ENCODE results near the gene IMP4.

IMP4 gene

DNA sequence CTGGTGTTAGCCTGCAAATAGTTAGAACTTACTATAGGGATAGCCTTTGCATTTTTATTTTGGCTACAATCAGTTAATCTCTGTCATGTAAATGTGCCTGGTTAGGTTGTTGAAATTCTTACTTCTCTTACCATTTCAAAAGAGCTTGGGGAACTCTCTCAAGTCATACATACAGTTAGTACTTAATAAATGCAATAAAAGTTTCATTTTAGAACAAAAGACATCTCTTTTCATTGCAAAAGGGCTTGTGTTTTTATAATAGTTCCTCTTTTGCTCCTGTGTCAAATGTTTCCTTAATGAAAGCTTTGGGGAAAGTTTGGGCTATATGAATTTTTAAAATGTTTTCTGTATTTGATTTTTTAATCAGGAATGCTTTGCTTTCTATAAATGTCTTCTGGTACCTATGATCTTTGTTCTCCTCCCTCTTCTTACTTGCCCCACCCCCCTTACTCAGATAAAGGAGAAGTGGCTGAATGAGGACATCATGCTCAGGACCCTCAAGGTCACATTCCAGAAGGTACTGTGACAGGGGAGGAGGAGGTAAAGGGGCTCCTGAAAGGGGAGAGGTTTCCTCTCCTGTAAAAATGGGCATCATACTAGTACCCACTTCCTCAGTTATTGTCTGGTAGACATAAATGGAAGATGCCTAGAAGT lies 26.7 kb downstream of the IMP4 start:
- H3K9ac ChIP-seq (ENCODE audit: low read length) = no peak overlapping the region
- no peak overlapping the region for H3K4me3 ChIP-seq (ENCODE audit: low read length)
- peaks cover 8% of the 10 kb centered on the region for H3K4me1 ChIP-seq (ENCODE audit: control insufficient read depth, insufficient read depth, low read length)
- no peaks in the 10 kb centered on the region for H3K36me3 ChIP-seq (ENCODE audit: control insufficient read depth, insufficient read depth, low read length)
- no peaks in the 10 kb centered on the region for H3K27me3 ChIP-seq (ENCODE audit: control insufficient read depth, insufficient read depth, low read length)
- no peak overlapping the region for H3K27ac ChIP-seq (ENCODE audit: low read depth, low read length)

DNA sequence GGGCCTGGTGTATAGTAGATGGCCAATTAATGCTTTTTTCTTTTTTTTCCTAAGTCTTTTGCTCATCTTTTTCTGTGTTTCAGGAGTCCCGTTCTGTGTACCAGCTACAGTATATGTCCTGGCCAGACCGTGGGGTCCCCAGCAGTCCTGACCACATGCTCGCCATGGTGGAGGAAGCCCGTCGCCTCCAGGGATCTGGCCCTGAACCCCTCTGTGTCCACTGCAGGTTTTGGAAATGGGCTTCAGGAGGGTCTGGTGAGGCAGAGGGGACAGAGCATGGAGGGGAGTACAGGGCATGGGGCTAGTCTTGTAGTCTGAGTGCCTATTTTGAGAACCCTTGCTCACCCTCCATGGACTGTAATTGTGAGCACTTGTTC lies 27.3 kb downstream of the IMP4 start:
- H3K4me3 ChIP-seq (ENCODE audit: low read length) = no peak overlapping the region
- H3K36me3 ChIP-seq (ENCODE audit: control insufficient read depth, insufficient read depth, low read length) = no peaks in the 10 kb centered on the region
- no peak overlapping the region for H3K27ac ChIP-seq (ENCODE audit: low read depth, low read length)
- peaks cover 8% of the 10 kb centered on the region for H3K4me1 ChIP-seq (ENCODE audit: control insufficient read depth, insufficient read depth, low read length)
- H3K27me3 ChIP-seq (ENCODE audit: control insufficient read depth, insufficient read depth, low read length) = no peaks in the 10 kb centered on the region
- no peak overlapping the region for H3K9ac ChIP-seq (ENCODE audit: low read length)

DNA sequence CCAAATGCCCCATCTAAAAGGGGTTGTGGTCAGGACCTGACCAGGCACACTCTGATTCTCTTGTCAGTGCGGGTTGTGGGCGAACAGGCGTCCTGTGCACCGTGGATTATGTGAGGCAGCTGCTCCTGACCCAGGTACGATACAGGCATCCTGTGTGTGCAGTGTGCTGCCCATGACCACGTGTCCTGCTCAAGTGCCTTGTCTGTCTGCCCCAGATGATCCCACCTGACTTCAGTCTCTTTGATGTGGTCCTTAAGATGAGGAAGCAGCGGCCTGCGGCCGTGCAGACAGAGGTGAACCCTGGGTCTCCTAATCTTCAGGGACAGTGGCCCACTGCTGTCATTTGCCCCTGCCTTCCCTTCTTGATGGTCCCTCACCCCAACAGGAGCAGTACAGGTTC lies 27.8 kb downstream of the IMP4 start:
- Histone ChIP-seq H3K9ac (ENCODE audit: low read length) (no peak overlapping the region), H3K27ac (ENCODE audit: low read depth, low read length) (no peak overlapping the region), H3K4me3 (ENCODE audit: low read length) (no peak overlapping the region), H3K36me3 (ENCODE audit: control insufficient read depth, insufficient read depth, low read length) (no peaks in the 10 kb centered on the region), H3K27me3 (ENCODE audit: control insufficient read depth, insufficient read depth, low read length) (no peaks in the 10 kb centered on the region), H3K4me1 (ENCODE audit: control insufficient read depth, insufficient read depth, low read length) (peaks cover 8% of the 10 kb centered on the region)

DNA sequence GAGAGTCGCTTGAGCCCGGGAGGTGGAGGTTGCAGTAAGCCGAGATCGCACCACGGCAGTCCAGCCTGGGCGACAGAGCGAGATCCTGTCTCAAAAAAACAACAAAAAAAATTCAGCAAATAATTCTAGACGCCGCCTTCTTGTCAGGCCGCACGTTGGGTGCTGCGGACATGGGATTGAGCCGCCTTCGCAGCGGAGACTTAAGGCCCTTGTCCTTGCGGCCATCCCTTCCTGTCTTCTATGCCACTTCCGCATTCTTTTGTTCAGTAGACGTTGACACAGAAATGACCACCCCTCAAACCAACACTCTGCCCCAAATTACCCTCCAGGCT lies 29.0 kb downstream of the IMP4 start:
- Histone ChIP-seq H3K36me3 (ENCODE audit: control insufficient read depth, insufficient read depth, low read length) (peaks cover 4% of the 10 kb centered on the region), H3K4me1 (ENCODE audit: control insufficient read depth, insufficient read depth, low read length) (peaks cover 8% of the 10 kb centered on the region), H3K9ac (ENCODE audit: low read length) (peak overlapping the region; percentile 54), H3K27ac (ENCODE audit: low read depth, low read length) (peak overlapping the region; percentile 88), H3K27me3 (ENCODE audit: control insufficient read depth, insufficient read depth, low read length) (no peaks in the 10 kb centered on the region), H3K4me3 (ENCODE audit: low read length) (peak overlapping the region; percentile 82)

DNA sequence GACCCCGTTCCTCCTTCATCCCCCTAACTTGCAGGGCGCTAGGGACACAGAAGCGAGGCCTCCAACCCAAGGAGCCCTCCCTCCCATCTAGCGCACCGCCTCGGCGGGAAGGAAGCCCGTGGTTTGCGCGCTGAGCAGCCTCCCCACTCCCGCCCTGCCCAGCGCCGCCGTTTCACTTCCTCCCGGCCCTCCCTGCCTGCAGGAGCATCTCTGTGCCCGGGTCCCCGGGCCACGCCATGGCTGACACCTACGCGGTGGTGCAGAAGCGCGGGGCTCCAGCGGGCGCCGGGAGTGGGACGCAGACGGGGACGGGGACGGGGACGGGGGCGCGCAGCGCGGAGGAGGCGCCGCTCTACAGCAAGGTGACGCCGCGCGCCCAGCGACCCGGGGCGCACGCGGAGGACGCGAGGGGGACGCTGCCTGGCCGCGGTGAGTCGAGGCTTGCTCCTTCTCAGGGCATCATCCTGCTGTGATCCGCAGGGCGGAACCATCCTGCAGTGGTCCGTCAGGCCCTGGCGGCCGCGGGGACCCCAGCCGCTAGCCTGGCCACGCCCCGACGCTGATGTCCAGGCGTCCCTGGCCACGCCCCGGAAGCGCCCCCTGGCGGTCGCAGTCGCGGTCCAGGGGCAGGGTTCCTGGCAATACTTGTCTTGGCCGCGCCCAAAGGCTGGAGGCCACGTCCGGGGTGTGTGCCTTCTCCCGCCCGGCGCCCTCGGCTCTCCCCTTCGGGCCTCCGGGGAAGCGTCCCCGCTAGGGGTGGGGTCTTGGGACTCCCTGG lies 29.5 kb downstream of the IMP4 start:
- Histone ChIP-seq H3K4me3 (ENCODE audit: low read length) (peak overlapping the region; percentile 82), H3K9ac (ENCODE audit: low read length) (peak overlapping the region; percentile 54), H3K36me3 (ENCODE audit: control insufficient read depth, insufficient read depth, low read length) (peaks cover 4% of the 10 kb centered on the region), H3K27me3 (ENCODE audit: control insufficient read depth, insufficient read depth, low read length) (no peaks in the 10 kb centered on the region), H3K4me1 (ENCODE audit: control insufficient read depth, insufficient read depth, low read length) (peaks cover 8% of the 10 kb centered on the region), H3K27ac (ENCODE audit: low read depth, low read length) (peak overlapping the region; percentile 88)

DNA sequence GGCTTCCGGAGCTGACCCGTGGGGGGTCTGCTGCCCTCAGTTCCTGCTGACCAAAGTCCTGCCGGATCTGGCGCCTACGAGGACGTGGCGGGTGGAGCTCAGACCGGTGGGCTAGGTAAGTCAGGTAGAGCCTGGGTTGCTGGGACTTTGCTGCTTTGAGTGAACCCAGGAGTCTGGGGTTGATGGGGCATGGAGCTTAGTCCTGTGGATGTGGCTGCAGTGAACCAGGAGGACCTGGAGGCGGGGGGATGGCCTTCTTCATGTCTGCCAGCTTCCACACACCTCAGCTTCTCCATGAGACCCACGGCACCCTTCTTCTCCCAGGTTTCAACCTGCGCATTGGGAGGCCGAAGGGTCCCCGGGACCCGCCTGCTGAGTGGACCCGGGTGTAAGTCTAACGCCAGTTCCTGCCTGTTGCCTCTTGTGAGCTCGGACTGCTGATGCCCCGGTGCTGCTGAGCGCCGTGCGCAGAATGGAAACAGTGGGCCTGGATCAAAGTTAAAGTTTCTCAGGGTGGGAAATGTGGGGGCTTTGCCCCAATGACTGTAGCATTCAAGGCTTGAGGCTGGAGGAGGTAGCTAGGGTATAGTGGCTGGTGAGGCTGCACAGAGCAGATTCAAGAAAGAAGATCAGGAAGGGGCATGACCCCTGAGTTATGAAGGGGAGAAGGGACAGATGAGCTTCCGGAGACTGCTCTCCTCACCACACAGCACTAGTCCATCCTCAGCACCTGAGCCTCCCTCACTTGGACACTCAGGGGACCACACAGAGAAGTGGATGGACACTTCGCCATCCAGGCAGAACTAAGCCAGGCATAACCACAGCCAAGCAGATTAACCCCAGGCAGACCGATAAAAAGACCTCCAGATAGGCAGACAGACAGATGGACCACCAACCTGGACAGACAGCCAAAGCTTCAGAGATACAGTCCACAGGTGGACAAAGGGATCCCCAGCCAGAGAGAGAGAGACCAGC lies 30.4 kb downstream of the IMP4 start:
- Histone ChIP-seq H3K4me3 (ENCODE audit: low read length) (peak overlapping the region; percentile 82), H3K27me3 (ENCODE audit: control insufficient read depth, insufficient read depth, low read length) (no peaks in the 10 kb centered on the region), H3K4me1 (ENCODE audit: control insufficient read depth, insufficient read depth, low read length) (peaks cover 8% of the 10 kb centered on the region), H3K9ac (ENCODE audit: low read length) (peak overlapping the region; percentile 42), H3K27ac (ENCODE audit: low read depth, low read length) (peak overlapping the region; percentile 88), H3K36me3 (ENCODE audit: control insufficient read depth, insufficient read depth, low read length) (peaks cover 4% of the 10 kb centered on the region)

DNA sequence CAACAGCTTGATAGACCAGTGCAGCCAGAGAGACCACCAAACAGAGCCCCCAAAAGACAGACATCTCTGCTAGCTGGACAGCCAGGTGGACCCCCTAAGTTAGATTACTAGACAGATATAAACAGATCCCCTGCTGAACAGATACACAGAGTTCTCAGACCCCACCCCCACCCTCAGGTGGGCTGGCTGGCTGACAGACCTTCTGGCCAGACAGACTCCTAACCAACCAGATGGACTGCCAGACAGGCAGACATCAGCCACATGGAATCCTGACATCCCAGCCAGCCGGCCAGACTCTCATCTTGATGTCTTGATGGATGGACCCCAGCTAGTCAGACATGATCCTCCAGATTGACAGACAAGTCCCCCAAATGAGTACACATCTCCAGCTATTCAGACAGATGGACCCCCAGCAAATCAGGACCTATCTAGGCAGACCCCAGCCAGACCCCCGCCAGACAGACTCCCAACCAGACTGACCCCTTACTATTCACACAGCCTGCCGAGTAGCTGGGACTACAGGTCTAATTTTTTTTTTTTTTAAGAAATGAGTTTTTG lies 31.2 kb downstream of the IMP4 start:
- Histone ChIP-seq H3K4me3 (ENCODE audit: low read length) (no peak overlapping the region), H3K9ac (ENCODE audit: low read length) (peak overlapping the region; percentile 12), H3K4me1 (ENCODE audit: control insufficient read depth, insufficient read depth, low read length) (peaks cover 8% of the 10 kb centered on the region), H3K27ac (ENCODE audit: low read depth, low read length) (no peak overlapping the region), H3K36me3 (ENCODE audit: control insufficient read depth, insufficient read depth, low read length) (peaks cover 4% of the 10 kb centered on the region), H3K27me3 (ENCODE audit: control insufficient read depth, insufficient read depth, low read length) (no peaks in the 10 kb centered on the region)

DNA sequence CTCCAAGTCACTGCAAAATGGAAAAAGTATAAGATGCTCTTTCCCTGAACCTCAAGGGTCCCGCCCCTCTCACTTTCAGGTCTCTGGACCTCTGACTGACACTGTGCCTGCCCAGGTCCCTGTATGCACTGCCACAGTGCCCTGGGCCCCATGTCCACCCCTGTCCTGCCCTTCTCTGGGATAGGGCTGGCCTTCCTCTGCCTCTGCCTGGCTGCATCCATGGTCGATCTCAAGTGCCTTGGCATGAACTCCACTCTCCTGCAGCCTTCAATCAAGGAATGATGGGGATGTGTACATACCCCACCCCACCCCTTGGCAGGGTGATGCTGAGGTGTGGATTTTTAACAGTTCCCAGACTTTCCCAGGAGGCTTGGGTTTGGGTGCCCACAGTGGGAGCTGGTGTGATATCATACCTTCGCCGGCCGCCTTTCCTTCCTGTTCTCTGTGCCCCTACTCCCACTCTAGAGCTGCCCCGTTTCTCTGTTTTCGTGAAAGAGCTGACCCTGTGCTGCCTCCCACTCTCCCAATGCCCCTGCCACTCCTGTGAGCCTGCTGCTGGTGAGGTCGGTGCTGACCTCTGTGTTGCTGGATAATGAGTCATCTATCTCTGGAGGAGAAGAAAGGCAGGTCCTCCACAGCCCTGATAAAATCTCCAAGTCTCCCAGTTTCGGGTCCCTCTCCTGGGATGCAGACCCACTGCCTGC lies 32.0 kb downstream of the IMP4 start:
- H3K27ac ChIP-seq (ENCODE audit: low read depth, low read length) = no peak overlapping the region
- H3K4me1 ChIP-seq (ENCODE audit: control insufficient read depth, insufficient read depth, low read length) = peaks cover 8% of the 10 kb centered on the region
- peaks cover 4% of the 10 kb centered on the region for H3K36me3 ChIP-seq (ENCODE audit: control insufficient read depth, insufficient read depth, low read length)
- no peak overlapping the region for H3K9ac ChIP-seq (ENCODE audit: low read length)
- H3K27me3 ChIP-seq (ENCODE audit: control insufficient read depth, insufficient read depth, low read length) = no peaks in the 10 kb centered on the region
- no peak overlapping the region for H3K4me3 ChIP-seq (ENCODE audit: low read length)

DNA sequence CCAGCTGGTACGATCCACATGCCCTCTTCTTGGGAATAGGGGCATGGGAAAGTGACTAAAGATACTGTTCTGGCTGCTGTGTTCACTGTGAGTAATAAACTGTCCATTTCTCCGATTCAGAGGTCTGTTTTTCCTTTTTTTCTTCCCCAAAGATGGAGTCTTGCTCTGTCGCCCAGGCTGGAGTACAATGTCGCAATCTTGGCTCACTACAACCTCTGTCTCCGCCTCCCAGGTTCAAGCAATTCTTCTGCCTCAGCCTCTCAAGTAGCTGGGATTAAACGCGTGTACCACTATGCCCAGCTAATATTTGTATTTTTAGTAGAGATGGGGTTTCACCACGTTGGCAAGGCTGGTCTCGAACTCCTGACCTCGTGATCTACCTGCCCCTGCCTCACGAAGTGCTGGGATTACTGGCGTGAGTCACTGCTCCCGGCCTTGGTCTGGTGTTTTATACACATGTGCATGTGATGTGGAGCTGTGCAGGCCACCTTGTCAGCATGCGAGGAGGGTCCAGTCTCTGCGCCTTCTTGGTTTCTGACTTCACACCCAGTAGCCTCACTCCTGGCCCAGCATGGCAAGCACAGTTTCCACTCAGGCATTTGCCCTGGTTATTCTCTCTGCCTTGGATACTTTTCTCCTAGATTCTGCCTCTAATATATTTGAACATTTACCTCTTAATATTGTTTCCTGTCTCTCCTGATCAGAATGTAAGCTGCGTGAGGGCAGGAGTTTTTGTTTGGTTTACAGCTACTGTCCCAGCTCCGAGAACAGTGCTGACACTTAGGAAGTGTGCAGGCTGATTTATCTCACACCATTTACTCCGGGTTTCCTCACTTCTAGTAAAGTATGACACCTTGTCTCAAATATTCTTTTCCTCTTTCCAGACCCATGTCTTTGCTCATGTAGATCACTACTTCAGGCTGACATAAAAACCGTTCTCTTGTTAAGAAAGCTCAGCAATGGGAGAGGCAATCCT lies 32.9 kb downstream of the IMP4 start:
- no peak overlapping the region for H3K4me3 ChIP-seq (ENCODE audit: low read length)
- H3K27me3 ChIP-seq (ENCODE audit: control insufficient read depth, insufficient read depth, low read length) = no peaks in the 10 kb centered on the region
- H3K4me1 ChIP-seq (ENCODE audit: control insufficient read depth, insufficient read depth, low read length) = peaks cover 8% of the 10 kb centered on the region
- peaks cover 4% of the 10 kb centered on the region for H3K36me3 ChIP-seq (ENCODE audit: control insufficient read depth, insufficient read depth, low read length)
- no peak overlapping the region for H3K27ac ChIP-seq (ENCODE audit: low read depth, low read length)
- H3K9ac ChIP-seq (ENCODE audit: low read length) = no peak overlapping the region

DNA sequence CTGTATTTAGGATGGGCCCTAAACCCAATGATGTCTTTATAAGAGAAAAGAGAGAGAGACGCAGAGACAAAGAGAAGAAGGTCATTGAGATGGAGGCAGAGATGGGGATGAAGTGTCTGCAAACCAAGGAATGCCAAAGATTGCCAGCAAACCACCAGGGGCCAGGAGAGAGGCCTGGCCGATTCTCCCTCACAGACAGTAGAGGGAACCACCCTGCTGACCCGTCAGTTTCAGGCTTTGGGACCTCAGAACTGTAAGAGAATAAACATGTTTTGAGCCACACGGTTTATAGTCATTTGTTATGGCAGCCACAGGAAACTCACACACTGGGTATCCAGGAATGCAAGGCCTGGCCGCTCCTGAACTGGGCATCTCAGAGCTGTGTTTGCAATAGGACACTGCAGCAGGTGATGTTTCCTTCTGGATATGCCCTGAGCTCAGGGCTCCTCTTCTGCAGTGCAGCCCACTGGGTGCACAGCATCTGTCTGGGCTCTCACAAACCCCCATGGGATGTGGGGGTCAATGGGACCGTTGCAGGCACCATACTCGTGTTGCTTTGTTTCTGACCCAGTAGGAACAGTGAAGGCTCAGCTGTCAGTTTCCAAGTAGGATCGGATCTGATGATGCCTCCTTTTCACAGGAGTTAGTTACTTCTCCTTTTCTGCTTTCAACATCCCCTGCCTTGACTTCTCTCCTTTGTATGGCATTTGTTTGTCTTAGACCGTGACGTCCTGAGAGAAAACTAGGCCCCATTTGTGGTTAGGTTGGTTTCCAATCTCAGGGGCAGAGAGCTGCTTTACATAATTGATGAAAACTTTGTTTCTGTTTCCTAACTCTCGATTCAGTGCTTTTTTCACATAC lies 34.0 kb downstream of the IMP4 start:
- Histone ChIP-seq H3K4me3 (ENCODE audit: low read length) (no peak overlapping the region), H3K9ac (ENCODE audit: low read length) (no peak overlapping the region), H3K4me1 (ENCODE audit: control insufficient read depth, insufficient read depth, low read length) (peaks cover 5% of the 10 kb centered on the region), H3K36me3 (ENCODE audit: control insufficient read depth, insufficient read depth, low read length) (peaks cover 4% of the 10 kb centered on the region), H3K27ac (ENCODE audit: low read depth, low read length) (no peak overlapping the region), H3K27me3 (ENCODE audit: control insufficient read depth, insufficient read depth, low read length) (no peaks in the 10 kb centered on the region)
